Caco-2 (cell line): ENCODE results near the gene SETD9. TPM values are rescaled to one million over a fixed set of nuclear protein-coding genes. Genes with fewer than 3 reads are reported as not detected.

ENCODE experiments used
- Bru-seq: library from RNA; stranded (reverse); fragments of 400-500 nt; gene quantifications from one replicate; lab custom pipeline; 2021; lab: Mats Ljungman, UMichigan
- BruChase-seq, 2 experiments: library from RNA; stranded (reverse); fragments of 400-500 nt; gene quantifications; one replicate each; lab custom pipeline; 2021; lab: Mats Ljungman, UMichigan
- BruUV-seq: library from RNA; stranded (reverse); fragments of 400-500 nt; replicated peaks from 2 replicates; lab custom pipeline; 2021; lab: Mats Ljungman, UMichigan
- CTCF ChIA-PET: fragments of 300-600 bp; sonication (Branson Sonifier 250); formaldehyde crosslinking; loops from one replicate; lab custom pipeline; 2022; ENCODE audit warnings: antibody characterized with exemption; lab: Charles Lee
- POLR2A ChIA-PET: fragments of 300-600 bp; sonication (Branson Sonifier 250); formaldehyde crosslinking; loops from one replicate; lab custom pipeline; 2022; ENCODE audit warnings: antibody characterized with exemption; lab: Charles Lee
- DNase-seq, 2 experiments: peaks; one replicate each; pipeline versions ENCODE4 v3.0.0 to v3.0.0-alpha.2; 2020 to 2022
- H3K27me3 ChIP-seq: replicated peaks from 2 replicates; pipeline ENCODE4 v1.6.0; 2011; ENCODE audit warnings: low read length; ENCODE audit not compliant: control insufficient read depth, insufficient read depth
- H3K36me3 ChIP-seq: 2 replicates; pipeline ENCODE4 v1.5.1; 2011; ENCODE audit warnings: low read length; ENCODE audit not compliant: control insufficient read depth, insufficient read depth
- H3K4me1 ChIP-seq: fragments of 250-450 bp; sonication (Bioruptor Pico); 2 replicates; pipeline ENCODE4 v1.5.1; 2020; ENCODE audit warnings: mild to moderate bottlenecking
- H3K4me3 ChIP-seq: 2 replicates; pipeline ENCODE4 v1.5.1; 2011; ENCODE audit warnings: low read depth, mild to moderate bottlenecking, control low read depth, low read length
- H3K9me3 ChIP-seq: fragments of 250-450 bp; sonication (Bioruptor Pico); 2 replicates; pipeline ENCODE4 v1.5.1; 2020; ENCODE audit warnings: mild to moderate bottlenecking, moderate library complexity
- H3K27ac Mint-ChIP-seq: one replicate; pipeline ENCODE4 v1.8.0; 2022; ENCODE audit warnings: mixed read lengths; ENCODE audit not compliant: unreplicated experiment
- H3K27me3 Mint-ChIP-seq: one replicate; pipeline ENCODE4 v1.8.0; 2022; ENCODE audit warnings: mixed read lengths; ENCODE audit not compliant: insufficient read depth, unreplicated experiment
- H3K36me3 Mint-ChIP-seq: one replicate; pipeline ENCODE4 v1.8.0; 2022; ENCODE audit warnings: mild to moderate bottlenecking, mixed read lengths; ENCODE audit not compliant: insufficient read depth, unreplicated experiment
- H3K4me1 Mint-ChIP-seq: one replicate; pipeline ENCODE4 v1.8.0; 2022; ENCODE audit warnings: low read depth, mixed read lengths; ENCODE audit not compliant: unreplicated experiment
- H3K4me3 Mint-ChIP-seq: one replicate; pipeline ENCODE4 v1.8.0; 2022; ENCODE audit warnings: mild to moderate bottlenecking, moderate library complexity, mixed read lengths; ENCODE audit not compliant: unreplicated experiment
- H3K9me3 Mint-ChIP-seq: one replicate; pipeline ENCODE4 v1.8.0; 2022; ENCODE audit warnings: mixed read lengths; ENCODE audit not compliant: unreplicated experiment
- intact Hi-C: fragments of 100-400 bp; cut with micrococcal nuclease; formaldehyde crosslinking; loops from one replicate; pipeline ENCODE4 v1.10.0; 2022; ENCODE audit not compliant: unreplicated experiment
- long read RNA-seq: library from polyadenylated mRNA; stranded (forward); transcript quantifications from one replicate; pipeline ENCODE4 v2.0.0, GENCODE V29; 2022
- total RNA-seq: library from RNA; stranded (reverse); gene quantifications from 2 replicates; pipeline ENCODE4 v1.2.3, GENCODE V29; 2022
- TF ChIP-seq, protein P1 (sequence below), 2 experiments: fragments of 200-600 bp in 1 of 2; IDR thresholded peaks; 1 replicate in 1 of 2; 2 replicates in 1 of 2; pipeline versions ENCODE4 v1.5.1 to v1.8.0; 2011 to 2022; ENCODE audit warnings: antibody characterized with exemption in 1 of 2, control low read depth in 1 of 2, inconsistent platforms in 1 of 2, low read depth in 1 of 2, low read length in 1 of 2, mild to moderate bottlenecking in 1 of 2, moderate library complexity in 1 of 2; ENCODE audit not compliant: insufficient read depth in 1 of 2, severe bottlenecking in 1 of 2, unreplicated experiment in 1 of 2

The SETD9 gene, protein sequence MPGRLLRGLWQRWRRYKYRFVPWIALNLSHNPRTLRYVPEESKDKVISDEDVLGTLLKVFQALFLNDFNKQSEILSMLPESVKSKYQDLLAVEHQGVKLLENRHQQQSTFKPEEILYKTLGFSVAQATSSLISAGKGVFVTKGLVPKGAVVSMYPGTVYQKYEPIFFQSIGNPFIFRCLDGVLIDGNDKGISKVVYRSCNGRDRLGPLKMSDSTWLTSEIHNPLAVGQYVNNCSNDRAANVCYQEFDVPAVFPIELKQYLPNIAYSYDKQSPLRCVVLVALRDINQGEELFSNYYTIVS
- total RNA-seq (10.5 and 13.1 TPM in 2 replicates), Bru-seq, nascent RNA (percentile 68 among the genes with signal in this experiment), BruChase-seq, experiment 1, labeled RNA remaining after a 2-hour chase (percentile 62 among the genes with signal in this experiment), BruChase-seq, experiment 2, labeled RNA remaining after a 6-hour chase (percentile 66 among the genes with signal in this experiment)
- long read RNA-seq, partial matches to known transcripts: 2 of 18 reads
- long read RNA-seq, other reads (novel, unspliced or antisense): 8 of 18 reads

DNA sequence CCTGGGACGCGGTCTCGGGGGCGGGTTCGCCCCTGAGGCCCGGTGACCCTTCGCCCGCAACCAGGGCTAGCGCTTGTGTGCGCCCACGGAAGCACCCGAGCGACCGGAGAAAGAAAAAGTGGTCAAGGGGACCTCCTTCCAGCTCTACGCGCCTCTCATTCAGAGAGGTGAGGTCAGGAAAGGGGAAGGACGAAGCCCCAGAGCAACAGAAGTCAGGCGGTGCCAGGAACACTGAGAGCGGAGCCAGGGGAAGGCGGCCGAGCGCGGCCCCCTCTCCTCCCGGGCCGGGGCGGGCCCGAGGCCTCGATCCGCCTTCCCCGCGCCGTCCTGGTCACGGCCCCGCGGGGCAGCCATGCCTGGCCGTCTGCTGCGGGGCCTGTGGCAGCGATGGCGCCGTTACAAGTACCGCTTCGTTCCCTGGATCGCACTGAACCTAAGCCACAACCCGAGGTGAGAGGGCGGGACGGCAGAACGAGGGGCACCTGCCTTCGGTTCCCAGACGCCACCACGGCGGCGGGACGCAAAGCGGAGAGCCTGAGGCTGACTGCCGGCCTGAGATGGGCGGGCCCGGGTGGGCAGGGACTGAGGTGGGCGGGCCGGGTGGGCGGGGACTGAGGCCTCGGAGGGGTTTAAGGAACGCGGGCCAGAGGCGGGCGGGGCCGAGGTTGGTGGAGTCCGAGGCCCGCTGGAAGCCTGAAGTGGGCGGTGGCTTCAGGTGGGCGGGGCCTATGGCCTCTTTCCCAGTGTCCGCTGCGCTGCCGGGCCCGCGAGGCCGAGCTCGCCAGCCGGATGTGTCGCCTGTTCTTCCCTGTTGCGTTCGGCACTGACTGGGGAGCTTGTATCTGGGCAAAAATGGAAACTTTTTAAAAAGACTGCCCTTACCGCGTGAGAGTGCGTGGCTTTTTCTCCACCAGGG, at the start of gene SETD9:
Gene SETD9 (plus strand): TSS at position 303 of the 916 bp plus-strand sequence. CDS start 50 bp downstream, at position 353.
- H3K9me3 ChIP-seq: no peaks in the 10 kb centered on the region
- ChIA-PET POLR2A (interaction anchor here (0.7 to 2.6 kb wide), 9 partner anchors 9 to 462 kb away, joined by 3 to 22 read pairs (median 4); partner anchors contain the start of gene GPBP1), CTCF (interaction anchor here (0.9 to 2.6 kb wide), 7 partner anchors 9 to 639 kb away, joined by 3 to 8 read pairs (median 5); no protein-coding TSS in a partner anchor)
- H3K27ac Mint-ChIP-seq: peak within 1 kb of the TSS; percentile 94
- H3K27me3 Mint-ChIP-seq: no peaks in the 10 kb centered on the region
- H3K4me1 Mint-ChIP-seq: no peaks in the 10 kb centered on the region
- BruUV-seq: no TSS peak
- peak; percentile 97 to 99 for DNase-seq
- peak within 1 kb of the TSS; percentile 96 for H3K4me3 Mint-ChIP-seq
- H3K36me3 ChIP-seq: no peaks in the 10 kb centered on the region
- H3K9me3 Mint-ChIP-seq: no peaks in the 10 kb centered on the region
- H3K4me1 ChIP-seq: no peaks in the 10 kb centered on the region
- no peaks in the 10 kb centered on the region for H3K27me3 ChIP-seq
- TF ChIP-seq, protein P1, sequence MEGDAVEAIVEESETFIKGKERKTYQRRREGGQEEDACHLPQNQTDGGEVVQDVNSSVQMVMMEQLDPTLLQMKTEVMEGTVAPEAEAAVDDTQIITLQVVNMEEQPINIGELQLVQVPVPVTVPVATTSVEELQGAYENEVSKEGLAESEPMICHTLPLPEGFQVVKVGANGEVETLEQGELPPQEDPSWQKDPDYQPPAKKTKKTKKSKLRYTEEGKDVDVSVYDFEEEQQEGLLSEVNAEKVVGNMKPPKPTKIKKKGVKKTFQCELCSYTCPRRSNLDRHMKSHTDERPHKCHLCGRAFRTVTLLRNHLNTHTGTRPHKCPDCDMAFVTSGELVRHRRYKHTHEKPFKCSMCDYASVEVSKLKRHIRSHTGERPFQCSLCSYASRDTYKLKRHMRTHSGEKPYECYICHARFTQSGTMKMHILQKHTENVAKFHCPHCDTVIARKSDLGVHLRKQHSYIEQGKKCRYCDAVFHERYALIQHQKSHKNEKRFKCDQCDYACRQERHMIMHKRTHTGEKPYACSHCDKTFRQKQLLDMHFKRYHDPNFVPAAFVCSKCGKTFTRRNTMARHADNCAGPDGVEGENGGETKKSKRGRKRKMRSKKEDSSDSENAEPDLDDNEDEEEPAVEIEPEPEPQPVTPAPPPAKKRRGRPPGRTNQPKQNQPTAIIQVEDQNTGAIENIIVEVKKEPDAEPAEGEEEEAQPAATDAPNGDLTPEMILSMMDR (IDR thresholded peaks at IDR 0.05; ENCODE audit: insufficient read depth in 1 of 2, low read depth in 1 of 2, low read length in 1 of 2, severe bottlenecking in 1 of 2, unreplicated experiment in 1 of 2): no peak
- H3K36me3 Mint-ChIP-seq: peaks cover 7% of the 10 kb centered on the region
- intact Hi-C loops: loop anchor here (1.0 to 10.0 kb wide), 7 partner anchors 9 to 1555 kb away; partner anchors contain the start of genes MIER3 and PLK2
- H3K4me3 ChIP-seq: peak within 1 kb of the TSS; percentile 85

DNA sequence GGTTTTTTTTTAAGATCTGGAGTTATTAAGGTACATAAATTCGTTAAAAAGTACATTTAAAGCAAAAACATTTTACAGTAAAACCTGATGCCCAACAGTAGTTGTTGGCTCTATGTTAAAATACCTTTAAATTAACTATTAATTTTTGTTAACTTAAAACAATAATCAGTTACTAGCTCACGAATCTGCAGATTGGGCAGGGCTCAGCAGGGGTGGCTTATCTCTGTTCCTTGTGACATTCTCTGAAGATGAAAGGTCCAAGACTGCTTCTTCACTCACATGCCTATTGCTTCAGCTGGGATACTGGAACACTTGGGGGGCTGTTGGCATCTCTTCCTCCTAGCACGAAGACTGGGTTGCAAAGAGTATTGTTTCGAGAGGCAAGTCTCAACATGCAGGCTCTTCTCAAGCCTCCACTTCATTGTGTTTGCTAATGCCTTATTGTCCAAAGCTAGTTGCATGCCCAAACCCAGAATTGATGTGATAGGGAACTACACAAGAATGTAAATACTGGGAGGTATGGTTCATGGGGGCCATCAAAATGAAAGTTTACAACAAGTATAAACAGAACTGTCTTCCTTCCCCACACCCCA, 47.4 kb upstream of the SETD9 start:
- no peaks in the 10 kb centered on the region for H3K27me3 Mint-ChIP-seq
- no peaks in the 10 kb centered on the region for H3K27me3 ChIP-seq
- no peaks in the 10 kb centered on the region; the same call in none of the 2 replicates for H3K36me3 ChIP-seq
- H3K27ac Mint-ChIP-seq: no peak overlapping the region
- intact Hi-C loops: no loop called here
- no TSS peak for BruUV-seq
- DNase-seq: no peak
- POLR2A ChIA-PET: no interaction called here
- H3K36me3 Mint-ChIP-seq: peaks cover 58% of the 10 kb centered on the region
- TF ChIP-seq, protein P1 (IDR thresholded peaks at IDR 0.05; ENCODE audit: insufficient read depth in 1 of 2, low read depth in 1 of 2, low read length in 1 of 2, severe bottlenecking in 1 of 2, unreplicated experiment in 1 of 2): no peak
- CTCF ChIA-PET: no interaction called here
- peaks cover 6% of the 10 kb centered on the region for H3K4me1 Mint-ChIP-seq
- peaks cover 9% of the 10 kb centered on the region for H3K9me3 Mint-ChIP-seq
- H3K4me3 Mint-ChIP-seq: no peak overlapping the region
- no peak overlapping the region for H3K4me3 ChIP-seq
- H3K4me1 ChIP-seq: no peaks in the 10 kb centered on the region; the same call in 1 of the 2 replicates
- H3K9me3 ChIP-seq: no peaks in the 10 kb centered on the region
